ENCODE results near the gene TMEM154.

Gene TMEM154, protein sequence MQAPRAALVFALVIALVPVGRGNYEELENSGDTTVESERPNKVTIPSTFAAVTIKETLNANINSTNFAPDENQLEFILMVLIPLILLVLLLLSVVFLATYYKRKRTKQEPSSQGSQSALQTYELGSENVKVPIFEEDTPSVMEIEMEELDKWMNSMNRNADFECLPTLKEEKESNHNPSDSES

DNA sequence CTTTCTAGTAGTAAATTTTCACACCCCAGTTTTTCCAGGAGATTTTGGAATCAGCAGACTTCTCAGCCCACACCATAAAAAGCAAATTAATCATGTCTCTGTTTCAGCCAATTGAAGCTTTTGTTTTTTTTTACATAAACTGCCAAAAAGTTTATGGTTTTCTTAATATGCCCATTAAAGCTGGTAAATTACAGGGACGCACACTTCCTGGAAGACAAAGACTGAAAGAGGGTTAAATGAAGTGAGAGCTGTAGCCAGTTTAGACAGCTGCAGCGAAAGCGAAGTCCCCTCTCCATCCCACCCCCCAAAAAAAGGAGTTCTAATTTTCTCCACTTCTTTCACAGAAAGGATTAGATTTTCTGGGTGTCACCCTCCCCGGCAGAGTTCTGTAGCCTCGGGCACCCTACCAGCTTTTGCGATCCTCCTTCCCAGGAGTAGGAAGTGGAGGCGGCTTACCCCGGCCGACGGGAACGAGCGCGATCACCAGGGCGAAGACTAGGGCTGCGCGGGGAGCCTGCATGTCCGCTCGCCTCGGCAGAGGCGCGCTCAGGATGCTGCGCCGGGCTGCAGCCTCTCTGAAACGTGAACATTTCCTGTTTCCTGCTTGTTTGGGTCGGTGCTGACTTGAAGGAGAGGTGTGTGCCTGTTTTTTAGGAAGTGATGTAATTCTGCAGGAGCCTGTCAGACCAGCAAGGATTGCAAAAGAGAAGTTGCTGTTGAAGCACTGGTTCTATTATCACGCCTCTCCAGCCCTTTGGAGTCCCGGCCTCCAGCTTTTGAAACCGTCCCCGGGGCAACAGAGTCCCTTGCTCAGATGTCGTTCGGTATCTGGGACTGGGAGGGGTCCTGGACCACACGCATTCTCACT, at the start of gene TMEM154:
Gene TMEM154 (minus strand): TSS at position 584 of the 868 bp plus-strand sequence. CDS start 64 bp downstream, at position 520.
- DNase-seq (ENCODE audit: low read depth in 2 of 2): peak; percentile 29 to 41

DNA sequence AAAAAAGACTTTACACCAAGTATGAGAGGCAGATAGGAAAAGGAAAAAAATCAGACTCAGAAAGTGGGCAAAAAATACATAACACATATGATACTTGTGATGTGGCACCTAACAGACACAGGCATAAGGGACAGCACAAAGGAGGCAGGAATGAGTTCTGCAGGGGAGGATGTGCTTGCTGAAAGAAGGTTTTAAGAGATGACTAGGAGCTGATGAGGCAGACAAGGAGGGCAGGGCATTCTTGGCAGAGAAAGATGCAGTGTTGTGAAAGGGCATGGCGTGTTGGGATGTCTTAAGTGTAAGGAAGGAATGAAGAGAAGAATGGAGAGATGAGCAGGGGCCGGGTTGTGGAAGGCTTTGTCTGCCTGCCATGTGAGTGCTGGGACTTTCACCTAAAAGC, 49.7 kb upstream of the TMEM154 start:
- DNase-seq (ENCODE audit: low read depth in 2 of 2): no peak

DNA sequence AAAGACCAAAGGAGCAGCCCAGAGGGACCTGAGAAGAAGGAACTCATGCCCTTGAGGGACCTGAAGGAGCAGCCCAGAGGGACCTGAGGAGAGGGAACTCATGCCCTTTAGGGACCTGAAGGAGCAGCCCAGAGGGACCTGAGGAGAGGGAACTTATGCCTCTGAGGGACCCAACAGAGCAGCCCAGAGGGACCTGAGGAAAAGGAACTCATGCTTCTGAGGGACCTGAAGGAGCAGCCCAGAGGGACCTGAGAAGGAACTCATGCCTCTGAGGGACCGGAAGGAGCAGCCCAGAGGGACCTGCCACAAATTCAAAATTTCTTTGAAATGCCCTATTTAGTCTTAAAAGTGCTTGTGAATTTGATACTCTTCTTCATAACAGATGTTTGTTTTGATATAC, 48.5 kb upstream of the TMEM154 start:
- no peak for DNase-seq (ENCODE audit: low read depth in 2 of 2)

GRCh38 chr4:152727784-152728183, 48.0 kb upstream of the TMEM154 start:
- no peak for DNase-seq (ENCODE audit: low read depth in 2 of 2)

GRCh38 chr4:152724494-152724893, 44.7 kb upstream of the TMEM154 start:
- no peak for DNase-seq (ENCODE audit: low read depth in 2 of 2)

DNA sequence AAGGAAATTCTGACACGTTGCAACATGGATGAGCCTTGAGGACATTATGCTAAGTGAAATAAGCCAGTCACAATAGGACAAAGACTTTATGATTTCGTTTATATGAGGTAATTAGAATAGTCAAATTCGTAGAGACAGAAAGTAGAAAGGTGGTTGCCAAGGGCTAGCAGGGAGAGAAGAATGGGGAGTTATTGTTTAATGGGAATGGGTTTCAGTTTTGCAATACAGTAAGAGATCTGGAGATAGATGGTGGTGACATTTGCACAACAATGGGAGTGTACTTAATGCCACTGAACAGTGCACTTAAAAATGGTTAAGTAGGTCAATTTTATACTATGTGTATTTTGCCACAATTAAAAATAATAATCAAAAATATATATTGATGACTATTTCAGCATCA, 43.4 kb upstream of the TMEM154 start:
- DNase-seq (ENCODE audit: low read depth in 2 of 2): no peak

DNA sequence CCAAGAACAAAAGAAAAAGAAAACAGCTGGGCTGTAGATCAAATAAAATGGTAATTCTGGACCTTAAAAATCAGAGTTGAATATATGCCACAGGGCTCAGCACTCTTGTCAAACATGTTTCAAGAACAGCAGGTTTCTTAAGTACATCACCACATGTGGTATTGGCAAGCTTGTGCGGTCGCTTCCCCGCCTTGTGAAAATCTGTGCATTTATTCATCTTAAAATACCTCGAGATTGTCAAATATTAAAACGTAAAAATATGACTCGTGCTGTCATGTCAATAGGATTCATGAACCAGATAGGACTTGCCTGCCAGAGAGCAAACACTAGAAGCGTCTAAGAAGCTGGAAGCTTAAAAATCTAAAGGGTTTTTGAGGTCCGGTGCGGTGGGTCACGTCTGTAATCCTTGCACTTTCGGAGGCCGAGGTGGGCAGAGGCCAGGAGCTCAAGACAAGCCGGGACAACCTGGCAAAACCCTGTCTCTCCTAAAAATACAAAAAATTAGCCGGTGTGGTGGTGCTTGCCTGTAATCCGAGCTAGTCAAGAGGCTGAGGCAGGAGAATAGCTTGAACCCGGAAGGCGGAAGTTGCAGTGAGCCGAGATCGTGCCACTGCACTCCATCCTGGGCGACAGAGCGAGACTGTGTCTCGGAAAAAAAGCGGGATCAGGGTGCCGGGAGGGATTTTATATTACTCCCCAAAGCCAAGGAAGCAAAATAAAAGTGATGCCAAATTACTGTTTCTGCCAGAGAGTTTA, 40.2 kb upstream of the TMEM154 start:
- no peak for DNase-seq (ENCODE audit: low read depth in 2 of 2)

DNA sequence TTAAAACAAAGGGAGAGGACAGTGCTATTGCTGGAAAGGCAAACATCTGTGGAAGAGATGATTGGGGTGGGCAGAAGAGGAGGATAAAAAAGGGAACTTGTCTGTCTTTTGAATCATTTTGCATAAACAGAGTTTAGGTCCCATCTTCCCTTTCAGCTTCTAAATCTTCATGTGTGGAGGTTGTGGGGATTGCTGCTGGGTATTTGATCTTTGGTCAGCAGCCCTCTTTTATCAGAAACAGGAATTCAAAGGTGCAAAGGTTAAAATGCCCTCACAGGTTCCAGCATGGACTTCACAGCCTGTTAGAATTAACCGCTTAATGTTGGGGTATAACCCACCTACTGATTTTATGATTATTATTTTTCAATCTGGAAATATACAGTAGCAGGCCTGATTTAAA, 39.5 kb upstream of the TMEM154 start:
- DNase-seq (ENCODE audit: low read depth in 2 of 2): no peak

DNA sequence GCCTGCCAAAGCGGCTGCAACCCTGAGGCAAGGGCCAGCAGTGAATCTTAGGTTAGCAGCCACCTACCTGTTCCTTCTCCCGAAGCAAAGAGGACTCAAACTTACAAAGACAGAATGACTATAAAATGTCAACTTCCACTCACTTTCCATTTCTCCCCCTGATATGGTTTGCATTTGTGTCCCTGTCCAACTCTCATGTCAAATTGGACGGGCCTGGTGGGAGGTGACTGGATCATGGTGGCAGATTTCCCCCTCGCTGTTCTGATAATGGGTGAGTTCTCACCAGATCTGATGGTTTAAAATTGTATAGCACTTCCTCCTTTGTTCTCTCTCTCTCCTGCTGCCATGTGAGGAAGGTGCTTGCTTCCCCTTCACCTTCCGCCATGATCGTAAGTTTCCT, 35.3 kb upstream of the TMEM154 start:
- DNase-seq (ENCODE audit: low read depth in 2 of 2): no peak

- no peak for DNase-seq (ENCODE audit: low read depth in 2 of 2)
These were observed 34.3 kb upstream of the TMEM154 start for GRCh38 chr4:152713951-152714705.

DNA sequence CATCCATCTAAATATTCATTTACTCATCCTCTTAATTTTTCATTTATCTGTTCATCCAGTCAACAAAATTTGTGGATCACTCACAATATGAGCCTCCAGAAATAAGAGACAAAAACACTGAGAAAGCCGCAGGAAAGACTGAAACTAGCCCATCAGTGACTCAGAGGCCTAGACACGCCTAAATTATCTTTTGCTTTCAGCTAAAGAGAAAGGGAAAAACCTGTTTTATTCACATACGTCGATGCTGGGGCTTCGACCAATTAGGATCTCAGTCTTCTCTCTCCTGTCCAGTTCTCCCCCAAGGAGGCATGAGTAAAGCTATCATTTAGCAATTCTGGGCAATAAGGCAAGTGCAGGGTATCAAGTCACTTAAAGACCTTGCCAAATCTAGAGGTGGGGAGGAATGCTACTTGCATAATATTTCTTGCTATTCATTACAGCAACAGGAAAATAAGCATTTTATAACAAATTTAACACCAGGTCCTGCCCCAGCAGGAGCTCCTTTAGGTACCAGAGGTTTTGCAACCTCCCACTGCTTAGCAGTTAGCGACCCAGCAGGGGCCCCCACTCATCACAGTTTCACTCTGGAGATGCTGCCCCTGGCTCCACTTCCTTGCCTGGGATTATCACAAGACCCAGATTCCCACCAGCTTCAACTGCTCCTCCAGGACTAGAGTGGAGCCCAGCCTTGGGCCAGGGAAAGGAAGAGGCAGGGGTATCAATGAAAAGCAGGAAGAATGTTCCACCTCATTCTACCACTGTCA, 30.1 kb upstream of the TMEM154 start:
- DNase-seq (ENCODE audit: low read depth in 2 of 2): no peak

GRCh38 chr4:152708796-152709195, 29.0 kb upstream of the TMEM154 start:
- DNase-seq (ENCODE audit: low read depth in 2 of 2): no peak

GRCh38 chr4:152708361-152708760, 28.6 kb upstream of the TMEM154 start:
- no peak for DNase-seq (ENCODE audit: low read depth in 2 of 2)

GRCh38 chr4:152707632-152708031, 27.8 kb upstream of the TMEM154 start:
- no peak for DNase-seq (ENCODE audit: low read depth in 2 of 2)

DNA sequence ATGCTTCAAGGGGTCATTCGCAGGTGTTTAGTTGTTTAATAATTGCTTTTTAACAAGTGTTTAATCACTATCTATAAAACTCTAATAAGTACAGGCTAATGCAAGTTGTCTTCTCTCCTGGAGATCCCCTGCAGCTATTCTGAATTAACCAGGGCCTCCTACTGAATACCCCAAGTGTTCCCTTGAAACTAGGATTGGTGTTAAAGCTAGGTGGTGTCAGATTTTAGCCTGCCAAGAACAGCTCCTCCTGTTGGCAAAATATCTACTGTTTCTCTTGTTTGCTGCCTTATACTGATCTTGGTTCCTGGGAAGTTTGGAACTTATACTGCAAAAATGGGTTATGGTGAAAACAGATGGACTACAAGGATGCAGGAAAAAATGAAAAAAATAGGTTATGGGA, 26.1 kb upstream of the TMEM154 start:
- no peak for DNase-seq (ENCODE audit: low read depth in 2 of 2)

DNA sequence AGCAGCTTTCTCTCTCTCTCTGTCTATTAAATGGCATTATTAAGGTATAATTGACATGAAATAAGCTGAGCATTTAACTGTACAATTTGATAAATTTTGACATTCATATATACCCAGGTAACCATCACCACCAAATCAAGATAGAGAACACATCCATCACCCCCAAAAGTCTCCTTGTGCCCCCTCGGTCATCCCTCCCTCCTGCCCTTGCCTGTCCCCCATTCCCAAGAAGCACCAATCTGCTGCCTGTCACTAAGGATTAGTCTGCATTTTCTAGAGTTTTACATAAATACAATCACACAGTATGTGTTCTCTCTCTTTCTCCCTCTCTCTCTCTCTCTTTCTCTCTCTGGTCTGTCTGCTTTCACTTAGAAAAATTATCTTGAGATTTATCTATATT, 25.0 kb upstream of the TMEM154 start:
- no peak for DNase-seq (ENCODE audit: low read depth in 2 of 2)

DNA sequence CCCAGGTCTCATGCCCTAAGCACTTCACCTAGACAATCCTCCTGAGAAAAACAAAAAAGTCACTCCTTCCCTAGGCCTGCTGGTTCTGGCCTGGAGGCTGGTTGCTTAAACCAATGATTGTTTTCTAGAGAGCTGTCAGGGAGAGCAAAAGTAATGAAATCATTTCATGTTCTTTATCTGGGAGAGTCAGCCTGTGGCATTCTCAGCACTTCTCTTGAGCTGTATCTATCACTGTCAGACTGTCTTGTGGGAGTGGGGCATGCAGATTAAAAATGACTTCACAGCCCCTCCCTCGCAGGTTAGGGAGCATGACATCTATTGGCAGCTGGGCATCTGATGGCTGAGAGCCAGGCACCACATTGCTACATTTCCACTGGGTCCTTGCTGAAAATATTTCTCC, 20.4 kb upstream of the TMEM154 start:
- no peak for DNase-seq (ENCODE audit: low read depth in 2 of 2)

- no peak for DNase-seq (ENCODE audit: low read depth in 2 of 2)
These were observed 19.5 kb upstream of the TMEM154 start for GRCh38 chr4:152699313-152699712.

DNA sequence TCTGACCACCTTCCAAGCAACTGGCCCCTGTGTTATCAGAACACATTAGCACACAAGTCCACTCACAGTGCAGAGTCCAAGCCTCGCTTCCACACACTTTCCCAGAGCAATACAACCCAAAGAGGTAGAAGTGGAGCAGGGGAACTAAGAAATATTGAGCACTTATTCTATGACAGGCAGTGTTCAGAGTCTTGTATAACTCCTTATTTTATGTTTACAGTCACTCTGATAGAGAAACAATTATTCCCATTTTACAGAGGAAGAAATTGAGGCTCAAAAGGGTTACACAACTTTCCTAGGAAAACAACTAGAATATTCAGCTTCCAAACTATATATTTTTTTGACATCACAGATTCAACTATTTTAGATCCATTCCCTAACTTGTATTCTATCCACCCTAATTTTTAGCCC, 18.3 kb upstream of the TMEM154 start:
- no peak for DNase-seq (ENCODE audit: low read depth in 2 of 2)

DNA sequence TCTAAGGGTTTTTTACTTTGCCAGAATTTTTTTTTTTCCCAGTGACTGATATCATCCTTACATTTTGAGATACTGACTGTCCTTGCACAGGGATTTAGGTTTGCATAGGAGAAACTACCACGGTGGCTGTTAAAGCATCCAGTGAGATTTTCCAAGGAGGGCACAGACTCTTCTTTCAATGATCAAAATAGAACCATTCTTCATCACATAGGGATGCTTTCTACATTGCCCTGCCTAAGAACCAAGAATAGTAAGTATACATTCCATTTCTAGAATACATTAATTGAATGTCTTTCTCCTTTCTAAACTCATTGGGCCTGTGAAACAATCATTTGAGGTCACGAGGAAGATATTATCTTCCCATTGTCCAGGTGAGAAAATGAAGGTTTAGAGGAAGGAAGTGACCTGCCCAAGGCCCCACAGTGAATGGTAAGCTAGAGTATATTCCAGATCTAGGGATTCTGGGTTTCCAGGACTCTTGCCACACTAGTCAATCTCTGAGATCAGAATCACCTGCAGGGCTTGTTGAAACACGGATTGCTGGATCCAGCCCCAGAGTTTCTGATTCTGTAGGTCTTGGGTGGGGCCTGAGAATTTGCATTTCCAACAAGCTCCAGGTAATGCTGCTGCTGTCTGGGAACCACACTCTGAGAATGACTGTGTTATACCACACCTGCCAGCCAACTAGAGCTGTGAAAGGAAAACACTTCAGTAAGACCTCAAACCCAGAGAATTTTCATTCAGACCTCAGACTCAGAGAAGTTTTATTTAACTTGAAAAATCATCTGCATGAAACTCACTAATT, 17.7 kb upstream of the TMEM154 start:
- DNase-seq (ENCODE audit: low read depth in 2 of 2): no peak
